Vagina (tissue), 2 donors: ENCODE measurements around the gene FAM186B. TPM values are rescaled to one million over a fixed set of nuclear protein-coding genes. Genes with fewer than 3 reads are reported as not detected.
"Not testable (repeated sequence)": the region's sequence is repeated elsewhere in the genome, so short reads cannot be mapped to it uniquely, and the experiment has no call there.

Experiments
- DNase-seq, 2 donors: peaks; one replicate each; pipeline ENCODE4 v3.0.0-alpha.2; 2017; ENCODE audit errors: extremely low spot score in 2 of 2
- H3K27ac ChIP-seq: fragments of 200-600 bp; sonication (generic); one replicate; pipeline ENCODE4 v1.5.1; 2019
- H3K27me3 ChIP-seq: fragments of 200-600 bp; sonication (generic); one replicate; pipeline ENCODE4 v1.5.1; 2019
- H3K36me3 ChIP-seq, 2 donors: fragments of 200-600 bp; sonication (generic); one replicate each; pipeline ENCODE4 v1.5.1; 2017 to 2019
- H3K4me1 ChIP-seq: fragments of 200-600 bp; sonication (generic); one replicate; pipeline ENCODE4 v1.5.1; 2019
- H3K4me3 ChIP-seq, 2 donors: fragments of 200-600 bp; sonication (generic); 1 replicate in 1 of 2; 2 replicates in 1 of 2; pipeline ENCODE4 v1.5.1; 2016 to 2019
- H3K9me3 ChIP-seq: fragments of 200-600 bp; sonication (generic); one replicate; pipeline ENCODE4 v1.5.1; 2019
- POLR2A ChIP-seq, 2 donors: fragments of 450-650 bp; IDR thresholded peaks; one replicate each; pipeline ENCODE4 v1.6.1; 2017; ENCODE audit warnings: antibody characterized with exemption in 2 of 2, mild to moderate bottlenecking in 2 of 2, moderate library complexity in 2 of 2
- POLR2AphosphoS5 ChIP-seq, 2 donors: sonication (generic); formaldehyde crosslinking; IDR thresholded peaks; one replicate each; pipeline ENCODE4 v1.9.0; 2017; ENCODE audit warnings: antibody characterized with exemption in 2 of 2, mild to moderate bottlenecking in 2 of 2, low read depth in 1 of 2; ENCODE audit not compliant: insufficient read depth in 1 of 2
- intact Hi-C: fragments of 100-400 bp; cut with DNase I; formaldehyde crosslinking; loops from one replicate; pipeline ENCODE4 v1.15.1; 2023
- total RNA-seq: library from RNA; depleted of rRNA; stranded (reverse); fragments of >200 nt; gene quantifications from one replicate; pipeline ENCODE4 v1.2.3, GENCODE V29; 2016
- TF ChIP-seq, protein P1 (sequence below), 3 experiments: fragments of 450-650 bp in 2 of 3; fragments of 200-600 bp in 1 of 3; sonication (generic) in 1 of 3; IDR thresholded peaks; one replicate each; pipeline ENCODE4 v1.5.1; 2017 to 2019; ENCODE audit warnings: antibody characterized with exemption in 3 of 3, mild to moderate bottlenecking in 2 of 3, moderate library complexity in 2 of 3

The FAM186B gene, protein sequence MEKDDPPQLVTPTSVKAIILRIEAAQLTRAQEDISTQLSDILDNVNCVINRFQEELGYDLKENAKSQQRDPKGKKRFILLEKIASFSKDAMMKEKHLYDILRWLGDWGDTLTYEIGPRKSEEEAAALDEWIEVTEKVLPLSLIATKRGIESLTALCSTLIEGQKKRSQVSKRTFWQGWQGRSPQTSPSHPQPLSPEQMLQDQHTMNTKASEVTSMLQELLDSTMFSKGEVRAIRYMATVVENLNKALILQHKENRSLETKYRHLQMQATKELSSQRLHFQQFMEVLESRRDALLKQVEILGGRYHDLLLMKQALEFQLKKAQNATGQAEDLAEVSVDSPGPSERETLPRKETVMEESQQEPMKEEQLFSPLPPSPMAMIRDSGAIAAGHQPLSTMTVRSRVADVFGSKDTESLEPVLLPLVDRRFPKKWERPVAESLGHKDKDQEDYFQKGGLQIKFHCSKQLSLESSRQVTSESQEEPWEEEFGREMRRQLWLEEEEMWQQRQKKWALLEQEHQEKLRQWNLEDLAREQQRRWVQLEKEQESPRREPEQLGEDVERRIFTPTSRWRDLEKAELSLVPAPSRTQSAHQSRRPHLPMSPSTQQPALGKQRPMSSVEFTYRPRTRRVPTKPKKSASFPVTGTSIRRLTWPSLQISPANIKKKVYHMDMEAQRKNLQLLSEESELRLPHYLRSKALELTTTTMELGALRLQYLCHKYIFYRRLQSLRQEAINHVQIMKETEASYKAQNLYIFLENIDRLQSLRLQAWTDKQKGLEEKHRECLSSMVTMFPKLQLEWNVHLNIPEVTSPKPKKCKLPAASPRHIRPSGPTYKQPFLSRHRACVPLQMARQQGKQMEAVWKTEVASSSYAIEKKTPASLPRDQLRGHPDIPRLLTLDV
- not detected for total RNA-seq

DNA sequence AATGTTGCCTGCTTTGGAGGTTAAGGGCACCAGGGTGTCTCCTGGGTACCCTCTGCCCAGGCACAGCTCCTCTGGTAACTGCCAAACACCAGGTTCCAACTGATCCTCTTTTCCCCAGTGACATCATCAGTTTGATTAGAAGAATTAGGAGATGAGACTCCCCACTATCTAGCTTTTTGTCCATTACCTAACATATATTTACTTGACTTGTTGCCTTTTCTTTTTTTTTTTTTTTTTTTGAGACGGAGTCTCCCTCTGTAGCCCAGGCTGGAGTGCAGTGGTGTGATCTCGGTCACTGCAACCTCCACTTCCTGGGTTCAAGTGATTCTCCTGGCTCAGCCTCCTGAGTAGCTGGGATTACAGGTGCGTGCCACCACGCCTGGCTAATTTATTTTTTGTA, at the start of gene FAM186B:
FAM186B (minus strand) TSS at position 101 of the 400 bp plus-strand sequence. CDS start 162 bp downstream, outside the sequence.
- H3K4me1 ChIP-seq, H3K27ac ChIP-seq, H3K9me3 ChIP-seq, H3K4me3 ChIP-seq, DNase-seq, H3K36me3 ChIP-seq, intact Hi-C loops, H3K27me3 ChIP-seq: not testable (repeated sequence)

DNA sequence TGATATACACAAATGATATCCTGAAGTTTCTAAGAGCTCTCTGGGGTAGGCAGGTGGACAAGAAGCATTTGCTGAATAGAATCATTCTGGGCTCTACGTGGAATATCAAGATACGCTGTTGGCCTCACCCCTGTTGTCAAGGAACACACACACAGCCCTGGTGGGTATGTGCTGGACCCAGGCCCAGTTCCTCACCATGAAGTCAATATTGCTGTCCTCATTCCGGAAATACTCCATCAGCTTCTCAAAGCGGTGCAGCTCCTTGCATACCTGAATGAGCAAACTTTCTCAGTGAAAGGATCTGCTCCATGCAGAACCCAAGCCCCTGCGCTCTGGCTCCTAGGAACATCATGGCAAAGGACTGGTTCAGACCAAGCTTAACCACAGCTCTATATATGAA, 49.3 kb upstream of the FAM186B start:
- intact Hi-C loops, result no loop called here
- no peak overlapping the region for H3K27ac ChIP-seq
- H3K4me1 ChIP-seq, result no peaks in the 10 kb centered on the region
- no peak overlapping the region for H3K4me3 ChIP-seq
- no peak for DNase-seq
- no peaks in the 10 kb centered on the region for H3K9me3 ChIP-seq
- no peak for TF ChIP-seq POLR2AphosphoS5 (IDR thresholded peaks at IDR 0.05; ENCODE audit: insufficient read depth in 1 of 2, low read depth in 1 of 2)
- TF ChIP-seq, protein P1, sequence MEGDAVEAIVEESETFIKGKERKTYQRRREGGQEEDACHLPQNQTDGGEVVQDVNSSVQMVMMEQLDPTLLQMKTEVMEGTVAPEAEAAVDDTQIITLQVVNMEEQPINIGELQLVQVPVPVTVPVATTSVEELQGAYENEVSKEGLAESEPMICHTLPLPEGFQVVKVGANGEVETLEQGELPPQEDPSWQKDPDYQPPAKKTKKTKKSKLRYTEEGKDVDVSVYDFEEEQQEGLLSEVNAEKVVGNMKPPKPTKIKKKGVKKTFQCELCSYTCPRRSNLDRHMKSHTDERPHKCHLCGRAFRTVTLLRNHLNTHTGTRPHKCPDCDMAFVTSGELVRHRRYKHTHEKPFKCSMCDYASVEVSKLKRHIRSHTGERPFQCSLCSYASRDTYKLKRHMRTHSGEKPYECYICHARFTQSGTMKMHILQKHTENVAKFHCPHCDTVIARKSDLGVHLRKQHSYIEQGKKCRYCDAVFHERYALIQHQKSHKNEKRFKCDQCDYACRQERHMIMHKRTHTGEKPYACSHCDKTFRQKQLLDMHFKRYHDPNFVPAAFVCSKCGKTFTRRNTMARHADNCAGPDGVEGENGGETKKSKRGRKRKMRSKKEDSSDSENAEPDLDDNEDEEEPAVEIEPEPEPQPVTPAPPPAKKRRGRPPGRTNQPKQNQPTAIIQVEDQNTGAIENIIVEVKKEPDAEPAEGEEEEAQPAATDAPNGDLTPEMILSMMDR (IDR thresholded peaks at IDR 0.05), result no peak
- no peak for TF ChIP-seq POLR2A (IDR thresholded peaks at IDR 0.05)
- H3K27me3 ChIP-seq, result no peaks in the 10 kb centered on the region
- peaks cover 0 to 23% of the 10 kb centered on the region in 2 donors for H3K36me3 ChIP-seq

DNA sequence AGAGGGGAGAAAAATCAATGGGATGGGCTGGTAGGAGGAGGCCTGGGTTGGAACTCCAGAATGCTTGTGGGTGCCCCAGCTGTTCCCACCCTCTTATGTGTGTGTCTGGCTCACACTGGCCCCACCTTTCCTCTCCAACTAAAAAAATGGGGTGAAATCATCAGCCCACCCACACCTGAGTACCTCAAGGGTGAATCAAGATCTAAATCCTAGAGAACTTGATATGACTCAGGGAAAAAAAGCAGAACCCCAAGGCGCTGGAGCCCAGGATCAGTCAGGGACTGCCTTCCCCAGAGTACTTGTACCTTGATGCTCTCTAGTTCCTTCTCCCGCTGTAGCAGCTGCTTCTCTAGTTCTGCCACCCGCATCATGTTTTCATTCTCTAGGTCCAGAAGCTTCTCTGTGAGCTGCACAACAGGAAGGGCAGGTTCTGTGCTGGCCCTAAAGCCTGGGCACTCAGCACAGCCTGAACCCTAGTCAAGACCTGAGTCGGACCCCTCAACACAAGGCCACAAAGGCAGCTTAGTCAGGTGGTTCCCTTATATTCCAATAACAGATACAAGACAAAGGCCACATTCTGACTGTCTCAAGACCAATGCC, 47.6 kb upstream of the FAM186B start:
- no peaks in the 10 kb centered on the region for H3K27me3 ChIP-seq
- H3K27ac ChIP-seq, result no peak overlapping the region
- H3K4me1 ChIP-seq, result no peaks in the 10 kb centered on the region
- intact Hi-C loops, result no loop called here
- H3K9me3 ChIP-seq, result no peaks in the 10 kb centered on the region
- TF ChIP-seq POLR2AphosphoS5 (IDR thresholded peaks at IDR 0.05; ENCODE audit: insufficient read depth in 1 of 2, low read depth in 1 of 2) (no peak), POLR2A (IDR thresholded peaks at IDR 0.05) (no peak)
- TF ChIP-seq, protein P1 (IDR thresholded peaks at IDR 0.05), result no peak
- no peak overlapping the region for H3K4me3 ChIP-seq
- H3K36me3 ChIP-seq, result peaks cover 0 to 30% of the 10 kb centered on the region in 2 donors
- DNase-seq, result no peak

DNA sequence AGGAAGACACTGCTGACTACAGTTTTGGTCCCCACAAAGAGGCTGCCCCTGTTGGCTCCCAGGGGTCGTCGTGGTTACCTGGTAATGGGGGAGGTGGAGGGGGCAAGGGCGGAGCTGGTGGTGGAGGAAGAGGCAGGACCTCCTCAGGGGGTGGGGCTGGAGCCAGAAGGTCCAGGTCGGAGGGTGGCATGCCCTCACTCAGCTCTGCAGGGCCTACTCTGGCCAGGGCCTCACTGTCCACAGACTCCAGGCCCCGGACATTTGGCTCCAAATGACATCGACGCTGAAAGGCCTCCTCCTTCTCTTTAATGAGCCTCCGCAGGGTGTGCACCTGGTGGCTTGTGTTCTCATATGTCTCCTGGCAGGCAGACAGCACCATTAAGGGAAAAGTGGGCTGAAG, 46.4 kb upstream of the FAM186B start:
- TF ChIP-seq, protein P1 (IDR thresholded peaks at IDR 0.05), result no peak
- TF ChIP-seq POLR2AphosphoS5 (IDR thresholded peaks at IDR 0.05; ENCODE audit: insufficient read depth in 1 of 2, low read depth in 1 of 2) (no peak), POLR2A (IDR thresholded peaks at IDR 0.05) (no peak)
- no peaks in the 10 kb centered on the region for H3K9me3 ChIP-seq
- peaks cover 0 to 30% of the 10 kb centered on the region in 2 donors for H3K36me3 ChIP-seq
- no peaks in the 10 kb centered on the region for H3K27me3 ChIP-seq
- H3K4me3 ChIP-seq, result no peak overlapping the region
- no peak overlapping the region for H3K27ac ChIP-seq
- DNase-seq, result no peak
- intact Hi-C loops, result no loop called here
- no peaks in the 10 kb centered on the region for H3K4me1 ChIP-seq

DNA sequence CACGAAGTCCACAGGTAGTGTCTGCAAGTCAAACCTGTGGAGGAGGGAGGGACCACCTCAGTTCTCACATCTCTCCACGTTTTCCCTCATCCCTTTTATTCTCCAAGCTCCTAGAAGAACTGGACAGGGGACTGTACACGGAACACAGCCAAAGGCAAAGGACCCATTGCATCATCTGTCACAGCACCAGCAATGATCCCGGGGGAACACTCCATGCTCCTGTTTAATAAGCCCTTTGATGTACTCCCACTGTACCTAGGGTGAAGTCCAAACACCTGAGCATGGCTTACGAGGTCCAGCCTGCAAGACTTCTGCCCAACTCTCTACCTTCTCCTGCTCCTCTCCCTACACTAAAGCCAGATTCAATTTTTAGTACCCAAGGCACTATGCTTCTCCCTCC, 44.5 kb upstream of the FAM186B start:
- Histone ChIP-seq H3K4me1 (no peaks in the 10 kb centered on the region), H3K36me3 (peaks cover 0 to 31% of the 10 kb centered on the region in 2 donors), H3K27ac (no peak overlapping the region), H3K9me3 (no peaks in the 10 kb centered on the region), H3K4me3 (no peak overlapping the region), H3K27me3 (no peaks in the 10 kb centered on the region)
- TF ChIP-seq POLR2A (IDR thresholded peaks at IDR 0.05) (no peak), POLR2AphosphoS5 (IDR thresholded peaks at IDR 0.05; ENCODE audit: insufficient read depth in 1 of 2, low read depth in 1 of 2) (no peak)
- TF ChIP-seq, protein P1 (IDR thresholded peaks at IDR 0.05), result no peak
- DNase-seq, result no peak
- intact Hi-C loops, result no loop called here
